ENCODE measurements around the gene MMP14. TPM values are rescaled to one million over a fixed set of nuclear protein-coding genes. Genes with fewer than 3 reads are reported as not detected.
A peak's percentile ranks its signal among the peaks of the same experiment; 100 is the strongest.

MMP14 gene
- total and polyA plus RNA-seq, 3 donors from 2014 or later, result 14.2 to 54.6 (median 35.8) TPM

- no peak for DNase-seq
- no peak for TF ChIP-seq POLR2A (IDR thresholded peaks at IDR 0.05)
- no peak for TF ChIP-seq CTCF (IDR thresholded peaks at IDR 0.05)
- Histone ChIP-seq H3K27me3 (no peaks in the 10 kb centered on the region), H3K27ac (peak overlapping the region in 1 of 2 donors; percentile 85), H3K4me1 (peaks cover 35% of the 10 kb centered on the region), H3K4me3 (no peak overlapping the region), H3K36me3 (ENCODE audit: low read depth, missing control alignments) (no peaks in the 10 kb centered on the region), H3K9me3 (no peaks in the 10 kb centered on the region)
- 87 to 88% methylated on average over 12 to 22 of the region's 22 CpGs for WGBS, 2 donors
- intact Hi-C loops (cut with DNase I; ENCODE audit: low total_unique reads), result no loop called here
These were observed 8.1 kb downstream of the MMP14 start for GRCh38 chr14:22844221-22845102.

GRCh38 chr14:22845103-22845394 lies 8.7 kb downstream of the MMP14 start:
- TF ChIP-seq POLR2A (IDR thresholded peaks at IDR 0.05), result no peak
- Histone ChIP-seq H3K4me1 (peaks cover 39% of the 10 kb centered on the region), H3K4me3 (no peak overlapping the region), H3K27me3 (no peaks in the 10 kb centered on the region), H3K9me3 (no peaks in the 10 kb centered on the region), H3K36me3 (ENCODE audit: low read depth, missing control alignments) (no peaks in the 10 kb centered on the region), H3K27ac (peak overlapping the region in 1 of 2 donors; percentile 85)
- intact Hi-C loops (cut with DNase I; ENCODE audit: low total_unique reads), result no loop called here
- 87 to 91% methylated on average over 9 of the region's 9 CpGs for WGBS, 2 donors
- DNase-seq, result no peak

- Histone ChIP-seq H3K36me3 (ENCODE audit: low read depth, missing control alignments) (no peaks in the 10 kb centered on the region), H3K27me3 (no peaks in the 10 kb centered on the region), H3K9me3 (no peaks in the 10 kb centered on the region), H3K4me3 (no peak overlapping the region), H3K4me1 (peaks cover 45% of the 10 kb centered on the region), H3K27ac (peak overlapping the region; percentile 59 to 85)
- WGBS, 2 donors, result 65 to 74% methylated on average over 21 to 26 of the region's 26 CpGs
- TF ChIP-seq CTCF (IDR thresholded peaks at IDR 0.05), result no peak
- no peak for DNase-seq
- intact Hi-C loops (cut with DNase I; ENCODE audit: low total_unique reads), result no loop called here
These were observed 9.6 kb downstream of the MMP14 start for GRCh38 chr14:22845821-22846625.

- DNase-seq, result no peak
- intact Hi-C loops (cut with DNase I; ENCODE audit: low total_unique reads), result no loop called here
- WGBS, 2 donors, result 68 to 72% methylated on average over 7 to 11 of the region's 11 CpGs
- Histone ChIP-seq H3K36me3 (ENCODE audit: low read depth, missing control alignments) (no peaks in the 10 kb centered on the region), H3K27ac (peak overlapping the region; percentile 59 to 85), H3K4me1 (peaks cover 45% of the 10 kb centered on the region), H3K4me3 (no peak overlapping the region), H3K9me3 (no peaks in the 10 kb centered on the region), H3K27me3 (no peaks in the 10 kb centered on the region)
- no peak for TF ChIP-seq CTCF (IDR thresholded peaks at IDR 0.05)
- no peak for TF ChIP-seq POLR2A (IDR thresholded peaks at IDR 0.05)
These were observed 10.5 kb downstream of the MMP14 start for GRCh38 chr14:22846811-22847307.

- peak overlapping the region; percentile 59 to 85 for H3K27ac ChIP-seq
- H3K27me3 ChIP-seq, result no peaks in the 10 kb centered on the region
- intact Hi-C loops (cut with DNase I; ENCODE audit: low total_unique reads), result no loop called here
- 39 to 45% methylated on average over 14 of the region's 14 CpGs for WGBS, 2 donors
- DNase-seq, result no peak
- TF ChIP-seq POLR2A (IDR thresholded peaks at IDR 0.05) (no peak), CTCF (IDR thresholded peaks at IDR 0.05) (no peak)
- H3K9me3 ChIP-seq, result no peaks in the 10 kb centered on the region
- H3K4me3 ChIP-seq, result no peak overlapping the region
- peaks cover 45% of the 10 kb centered on the region for H3K4me1 ChIP-seq
- no peaks in the 10 kb centered on the region for H3K36me3 ChIP-seq (ENCODE audit: low read depth, missing control alignments)
These were observed 11.4 kb downstream of the MMP14 start for GRCh38 chr14:22847661-22848341.

Data from testis (tissue), 3 donors.